GM19035 (cell line): ENCODE measurements around the gene MBD3L3.
"Not testable (repeated sequence)": the region's sequence is repeated elsewhere in the genome, so short reads cannot be mapped to it uniquely, and the experiment has no call there.

Experiments used
- ATAC-seq: cut with Tn5 transposase; IDR thresholded peaks from one replicate; pipeline ENCODE4 v1.9.1; 2021; ENCODE audit not compliant: unreplicated experiment

Gene MBD3L3

DNA sequence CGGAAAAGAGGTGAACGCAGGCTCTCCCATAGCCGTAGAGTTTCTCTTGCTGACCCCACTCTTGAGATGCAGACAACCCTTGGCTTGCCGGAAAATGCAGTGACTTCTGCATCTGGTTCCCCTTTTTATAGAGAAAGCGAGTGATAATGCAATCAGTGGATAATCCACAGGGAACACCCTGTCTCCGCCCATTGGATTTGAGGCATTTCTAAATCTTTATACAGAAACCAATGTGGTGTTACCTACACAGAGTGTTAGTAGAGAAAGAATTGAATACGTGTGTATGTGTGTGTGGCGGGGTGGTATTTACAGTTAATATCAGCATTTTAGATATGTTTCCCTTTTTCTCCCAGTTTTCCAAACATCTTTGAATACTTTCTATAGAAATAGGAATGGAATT lies at the start of gene MBD3L3:
TSS of gene MBD3L3 (minus strand) at position 101 of the 400 bp plus-strand sequence. CDS start at position 30, 71 bp downstream.
- ATAC-seq: not testable (repeated sequence)

DNA sequence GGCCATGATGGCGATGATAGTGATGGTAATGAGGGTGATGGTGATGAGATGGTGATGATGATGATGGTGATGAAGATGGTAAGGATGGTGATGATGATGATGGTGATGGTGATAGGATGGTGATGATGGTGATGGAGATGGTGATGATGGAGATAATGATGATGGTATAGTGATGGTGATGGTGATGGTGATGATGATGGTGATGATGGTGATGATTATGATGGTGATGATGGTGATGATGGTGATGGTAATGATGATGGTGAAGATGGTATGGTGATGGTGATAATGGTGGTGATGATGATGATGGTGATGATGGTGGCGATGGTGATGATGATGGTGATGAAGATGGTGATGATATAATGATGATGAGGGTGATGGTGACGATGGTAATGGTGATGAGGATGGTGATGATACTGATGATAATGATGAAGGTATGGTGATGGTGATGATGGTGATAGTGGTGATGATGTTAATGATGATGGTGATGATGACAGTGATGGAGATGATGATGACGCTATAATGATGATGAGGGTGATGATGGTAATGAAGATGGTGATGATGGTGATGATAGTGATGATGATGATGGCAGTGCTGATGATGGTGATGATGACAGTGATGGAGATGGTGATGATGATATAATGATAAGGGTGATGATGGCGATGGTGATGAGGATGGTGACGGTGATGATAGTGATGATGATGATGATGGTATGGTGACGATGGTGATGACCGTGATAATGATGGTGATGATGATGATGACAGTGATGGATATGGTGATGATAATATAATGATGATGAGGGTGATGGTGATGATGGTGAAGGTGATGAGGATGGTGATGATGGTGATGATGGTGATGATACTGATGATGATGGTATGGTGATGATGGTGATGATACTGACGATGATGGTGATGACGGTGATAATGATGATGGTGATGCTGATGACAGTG lies 48.5 kb upstream of the MBD3L3 start:
- no peak for ATAC-seq

DNA sequence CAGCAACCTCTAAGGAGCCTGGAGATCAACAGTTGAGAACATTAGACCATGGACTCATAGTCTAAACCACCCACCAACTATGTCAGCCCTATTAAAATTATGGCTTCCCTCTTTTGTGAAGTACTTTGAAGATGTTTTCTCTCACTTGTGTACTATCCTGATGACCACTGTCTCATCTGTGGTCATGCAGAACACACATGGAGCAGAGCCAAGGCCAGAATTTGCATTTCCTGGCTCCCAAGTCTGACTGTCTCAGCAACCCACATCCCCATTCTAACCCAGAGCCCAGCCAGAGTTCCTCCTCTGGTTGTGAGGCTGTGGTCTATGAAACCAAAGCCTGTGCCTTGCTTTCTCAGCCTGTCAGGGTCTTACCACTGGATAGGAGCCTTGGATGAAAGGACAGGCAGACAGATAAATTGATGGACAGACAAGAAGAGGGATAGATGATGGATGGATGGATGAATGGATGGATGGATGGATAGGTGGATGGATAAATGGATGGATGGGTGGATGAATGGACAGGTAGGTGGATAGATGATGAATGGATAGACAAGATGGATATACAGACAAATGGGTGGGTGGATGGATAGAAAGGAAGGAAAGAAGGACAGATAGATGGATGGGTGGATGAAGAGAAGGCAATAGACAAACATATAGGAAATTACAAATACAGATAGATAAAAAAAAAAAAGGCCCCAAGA lies 46.4 kb upstream of the MBD3L3 start:
- ATAC-seq: no peak

GRCh38 chr19:7101498-7102253 lies 43.2 kb upstream of the MBD3L3 start:
- ATAC-seq: no peak

GRCh38 chr19:7099597-7099921 lies 41.1 kb upstream of the MBD3L3 start:
- ATAC-seq: no peak

- ATAC-seq: peak; percentile 82
Measured at GRCh38 chr19:7098701-7099596, 40.5 kb upstream of the MBD3L3 start.

DNA sequence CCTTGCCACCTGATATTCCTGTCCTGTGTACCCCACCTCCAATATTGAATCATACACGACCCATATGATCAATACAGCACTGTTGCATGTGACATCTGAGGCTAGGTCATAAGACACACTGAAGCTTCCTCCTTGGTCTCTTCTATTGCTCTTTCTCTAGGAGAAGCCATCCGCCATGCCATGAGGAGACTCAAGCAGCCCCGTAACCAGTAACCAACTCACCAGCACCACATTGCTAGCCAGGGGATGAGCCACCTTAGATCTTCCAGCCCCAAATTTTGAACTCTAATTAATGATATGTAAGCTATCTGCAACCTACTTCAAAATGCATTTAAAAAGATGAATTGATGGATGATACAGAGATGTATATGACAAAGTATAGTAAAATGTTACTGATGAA lies 39.6 kb upstream of the MBD3L3 start:
- ATAC-seq: no peak

DNA sequence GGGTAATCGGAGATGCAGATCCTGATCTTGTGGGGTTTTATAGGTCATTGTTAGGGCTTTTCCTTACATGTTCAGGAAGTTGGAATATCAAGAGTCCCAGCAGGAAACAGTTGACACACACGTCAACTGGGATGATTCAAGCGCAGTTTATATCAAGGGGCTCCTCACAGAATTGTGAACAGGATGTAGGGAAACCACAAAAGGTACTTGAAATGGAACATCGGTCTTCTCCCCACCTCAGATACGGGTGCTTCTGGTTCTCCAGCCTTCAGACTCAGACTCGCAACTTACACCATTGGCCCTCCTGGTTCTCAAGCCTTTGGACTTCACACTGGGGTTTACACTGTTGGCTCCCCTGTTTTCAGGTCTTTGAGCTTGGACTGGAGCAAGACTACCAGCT lies 30.5 kb upstream of the MBD3L3 start:
- ATAC-seq: no peak

DNA sequence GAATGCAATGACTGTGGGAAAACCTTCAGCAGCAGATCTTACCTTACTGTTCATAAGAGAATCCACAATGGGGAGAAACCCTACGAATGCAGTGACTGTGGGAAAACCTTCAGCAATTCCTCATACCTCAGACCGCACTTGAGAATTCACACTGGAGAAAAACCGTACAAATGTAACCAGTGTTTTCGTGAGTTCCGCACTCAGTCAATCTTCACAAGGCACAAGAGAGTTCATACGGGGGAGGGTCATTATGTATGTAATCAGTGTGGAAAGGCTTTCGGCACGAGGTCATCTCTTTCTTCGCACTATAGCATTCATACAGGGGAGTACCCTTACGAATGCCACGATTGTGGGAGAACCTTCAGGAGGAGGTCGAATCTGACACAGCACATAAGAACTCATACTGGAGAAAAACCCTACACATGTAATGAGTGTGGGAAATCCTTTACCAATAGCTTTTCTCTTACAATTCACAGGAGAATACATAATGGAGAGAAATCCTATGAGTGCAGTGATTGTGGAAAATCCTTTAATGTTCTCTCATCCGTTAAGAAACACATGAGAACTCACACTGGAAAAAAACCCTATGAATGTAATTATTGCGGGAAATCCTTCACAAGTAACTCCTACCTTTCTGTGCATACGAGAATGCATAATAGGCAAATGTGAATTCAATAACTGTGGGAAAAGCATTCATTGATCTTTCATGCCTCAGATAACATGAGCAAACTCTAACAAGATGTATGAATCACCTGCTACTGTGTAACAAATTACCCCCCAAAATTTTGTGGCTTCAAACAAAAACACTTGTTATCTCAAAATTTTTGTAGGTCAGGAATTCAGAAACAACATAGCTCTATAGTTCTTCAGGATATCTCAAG lies 24.8 kb upstream of the MBD3L3 start:
- ATAC-seq: no peak

GRCh38 chr19:7078008-7078407 lies 19.5 kb upstream of the MBD3L3 start:
- no peak for ATAC-seq

DNA sequence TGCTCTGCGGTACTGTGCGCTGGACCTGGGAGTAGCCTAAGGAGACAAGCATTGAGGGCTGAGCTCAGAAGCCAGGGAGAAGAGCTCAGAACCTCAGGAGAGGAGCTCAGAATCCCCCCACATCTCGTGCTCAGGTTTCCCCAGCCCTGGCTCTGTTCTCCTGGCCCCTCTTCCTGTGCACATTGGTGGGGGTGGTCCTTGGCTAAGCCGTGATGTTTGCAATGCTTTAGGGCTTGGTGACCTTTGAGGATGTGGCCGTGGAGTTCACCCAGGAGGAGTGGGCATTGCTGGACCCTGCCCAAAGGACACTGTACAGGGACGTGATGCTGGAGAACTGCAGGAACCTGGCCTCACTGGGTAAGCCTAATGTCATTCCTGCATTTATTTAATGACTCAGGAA lies 17.7 kb upstream of the MBD3L3 start:
- ATAC-seq: no peak

DNA sequence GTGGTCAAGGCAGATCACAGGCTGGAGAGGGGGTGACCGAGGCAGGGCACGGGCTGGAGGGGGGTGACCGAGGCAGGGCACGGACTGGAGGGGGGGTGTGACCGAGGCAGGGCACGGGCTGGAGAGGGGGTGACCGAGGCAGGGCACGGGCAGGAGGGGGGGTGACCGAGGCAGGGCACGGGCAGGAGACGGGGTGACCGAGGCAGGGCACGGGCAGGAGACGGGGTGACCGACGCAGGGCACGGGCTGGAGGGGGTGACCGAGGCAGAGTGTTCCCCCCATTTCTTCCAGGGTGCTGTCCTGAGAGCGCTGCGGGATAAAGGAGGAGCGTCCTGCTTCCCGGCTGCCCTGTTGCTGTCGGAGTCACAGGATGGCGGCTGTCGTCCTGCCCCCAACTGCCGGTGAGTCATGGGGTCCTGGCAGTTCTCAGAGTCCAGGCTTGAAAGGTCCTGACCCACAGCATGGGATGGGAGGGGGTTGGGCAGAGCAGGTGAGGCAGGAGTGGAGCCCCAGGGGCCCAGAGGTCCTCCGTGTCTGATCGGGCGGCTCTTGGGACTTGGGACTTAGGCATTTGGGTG lies 16.3 kb upstream of the MBD3L3 start:
- ATAC-seq: no peak

GRCh38 chr19:7072541-7072940 lies 14.1 kb upstream of the MBD3L3 start:
- ATAC-seq: no peak

DNA sequence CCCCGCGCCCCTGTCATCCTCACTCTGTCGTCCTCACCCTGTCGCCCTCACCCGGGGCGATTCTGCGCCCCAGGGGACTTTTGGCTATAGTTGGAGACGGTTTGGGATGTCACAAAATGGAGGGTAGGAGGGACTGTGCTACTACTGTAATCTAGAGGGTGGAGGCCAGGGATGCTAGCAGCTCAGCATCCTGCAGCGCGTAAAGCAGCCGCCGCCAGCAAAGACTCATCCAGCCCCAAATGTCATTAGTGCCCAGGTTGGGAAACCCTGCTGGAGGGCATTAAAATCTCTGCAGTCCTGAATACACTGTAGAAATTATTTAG lies 11.4 kb upstream of the MBD3L3 start:
- ATAC-seq: no peak

- ATAC-seq: peak; percentile 92
Measured at GRCh38 chr19:7069042-7069903, 10.8 kb upstream of the MBD3L3 start, which contains the start of gene ZNF557. TSS of gene ZNF557 (plus strand) at chr19:7069703. CDS start at chr19:7075075, 5,372 bp downstream.

- ATAC-seq: no peak
Measured at GRCh38 chr19:7068599-7068998, 10.1 kb upstream of the MBD3L3 start.

DNA sequence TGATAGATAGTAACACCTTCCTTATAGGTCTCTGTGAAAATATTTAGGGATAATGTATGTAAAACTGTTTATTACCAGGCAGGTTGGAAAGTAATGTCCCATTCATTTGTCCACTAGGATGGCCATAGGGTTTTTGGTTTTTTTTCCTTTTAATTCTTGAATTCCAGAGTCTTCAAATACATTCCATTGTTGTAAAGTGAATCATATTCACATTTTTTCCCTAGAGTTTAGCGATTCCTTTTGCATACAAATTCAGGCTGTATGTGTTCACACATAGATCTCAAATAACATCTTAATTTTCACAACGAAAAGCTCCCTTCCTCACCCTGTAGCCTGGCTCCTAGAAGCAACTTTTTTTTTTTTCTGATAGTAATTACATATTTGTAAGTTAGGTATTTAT lies 9.2 kb upstream of the MBD3L3 start:
- no peak for ATAC-seq

DNA sequence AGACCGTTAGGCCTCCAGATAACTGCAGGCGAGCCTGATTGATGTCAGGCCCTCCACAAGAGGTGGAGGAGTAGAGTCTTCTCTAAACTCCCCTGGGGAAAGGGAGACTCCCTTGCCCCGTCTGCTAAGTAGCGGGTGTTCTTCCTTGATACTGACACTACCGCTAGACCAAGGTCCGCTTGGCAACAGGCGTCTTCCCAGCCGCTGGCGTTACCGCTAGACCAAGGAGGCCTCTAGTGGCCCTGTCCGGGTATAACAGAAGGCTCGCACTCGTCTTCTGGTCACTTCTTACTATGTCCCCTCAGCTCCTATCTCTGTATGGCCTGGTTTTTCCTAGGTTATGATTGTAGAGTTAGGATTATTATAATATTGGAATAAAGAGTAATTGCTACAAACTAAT lies 8.6 kb upstream of the MBD3L3 start:
- not testable (repeated sequence) for ATAC-seq
